ENCODE measurements around the gene PPP3CA.

- TF ChIP-seq CTCF (IDR thresholded peaks at IDR 0.05): no peak
- no peak for TF ChIP-seq POLR2A (IDR thresholded peaks at IDR 0.05)
Observed at GRCh38 chr4:101315041-101315440, 32.3 kb downstream of the PPP3CA start.

All from Peyer's patch (tissue), 4 donors.